ENCODE results near the gene OR2L5. TPM values are rescaled to one million over a fixed set of nuclear protein-coding genes. Genes with fewer than 3 reads are reported as not detected.

Gene OR2L5, protein sequence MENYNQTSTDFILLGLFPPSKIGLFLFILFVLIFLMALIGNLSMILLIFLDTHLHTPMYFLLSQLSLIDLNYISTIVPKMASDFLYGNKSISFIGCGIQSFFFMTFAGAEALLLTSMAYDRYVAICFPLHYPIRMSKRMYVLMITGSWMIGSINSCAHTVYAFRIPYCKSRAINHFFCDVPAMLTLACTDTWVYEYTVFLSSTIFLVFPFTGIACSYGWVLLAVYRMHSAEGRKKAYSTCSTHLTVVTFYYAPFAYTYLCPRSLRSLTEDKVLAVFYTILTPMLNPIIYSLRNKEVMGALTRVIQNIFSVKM
- total RNA-seq (under 1 TPM; 0.31 to 0.55 TPM), polyA plus RNA-seq (ENCODE audit: insufficient read depth, low read depth, low replicate concordance) (not detected)
- long read RNA-seq, donor 1, result 0 reads
- long read RNA-seq, donor 2, result 0 reads

- Histone ChIP-seq H3K9me3 (no peaks in the 10 kb centered on the region), H3K27me3 (no peaks in the 10 kb centered on the region), H3K4me1 (no peaks in the 10 kb centered on the region), H3K4me3 (no peak within 1 kb of the TSS), H3K36me3 (ENCODE audit: low read depth, missing control alignments) (no peaks in the 10 kb centered on the region), H3K27ac (no peak within 1 kb of the TSS)
- TF ChIP-seq, protein P1, sequence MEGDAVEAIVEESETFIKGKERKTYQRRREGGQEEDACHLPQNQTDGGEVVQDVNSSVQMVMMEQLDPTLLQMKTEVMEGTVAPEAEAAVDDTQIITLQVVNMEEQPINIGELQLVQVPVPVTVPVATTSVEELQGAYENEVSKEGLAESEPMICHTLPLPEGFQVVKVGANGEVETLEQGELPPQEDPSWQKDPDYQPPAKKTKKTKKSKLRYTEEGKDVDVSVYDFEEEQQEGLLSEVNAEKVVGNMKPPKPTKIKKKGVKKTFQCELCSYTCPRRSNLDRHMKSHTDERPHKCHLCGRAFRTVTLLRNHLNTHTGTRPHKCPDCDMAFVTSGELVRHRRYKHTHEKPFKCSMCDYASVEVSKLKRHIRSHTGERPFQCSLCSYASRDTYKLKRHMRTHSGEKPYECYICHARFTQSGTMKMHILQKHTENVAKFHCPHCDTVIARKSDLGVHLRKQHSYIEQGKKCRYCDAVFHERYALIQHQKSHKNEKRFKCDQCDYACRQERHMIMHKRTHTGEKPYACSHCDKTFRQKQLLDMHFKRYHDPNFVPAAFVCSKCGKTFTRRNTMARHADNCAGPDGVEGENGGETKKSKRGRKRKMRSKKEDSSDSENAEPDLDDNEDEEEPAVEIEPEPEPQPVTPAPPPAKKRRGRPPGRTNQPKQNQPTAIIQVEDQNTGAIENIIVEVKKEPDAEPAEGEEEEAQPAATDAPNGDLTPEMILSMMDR (IDR thresholded peaks at IDR 0.05), result no peak
- 88 to 89% methylated on average over 2 of the region's 2 CpGs for WGBS, 2 donors
- intact Hi-C loops (cut with DNase I; ENCODE audit: low total_unique reads), result no loop called here
- no peak for DNase-seq
Observed at GRCh38 chr1:248013229-248013710, at the start of gene OR2L5. TSS of gene OR2L5 (plus strand) at chr1:248013660. CDS start at chr1:248021948, 8,288 bp downstream.

- H3K9me3 ChIP-seq, result no peaks in the 10 kb centered on the region
Observed at GRCh38 chr1:247964933-247965332, 48.5 kb upstream of the OR2L5 start, which contains the start of gene OR2AK2. TSS of gene OR2AK2 (plus strand) at chr1:247965233. CDS start at chr1:247965377, 144 bp downstream.

DNA sequence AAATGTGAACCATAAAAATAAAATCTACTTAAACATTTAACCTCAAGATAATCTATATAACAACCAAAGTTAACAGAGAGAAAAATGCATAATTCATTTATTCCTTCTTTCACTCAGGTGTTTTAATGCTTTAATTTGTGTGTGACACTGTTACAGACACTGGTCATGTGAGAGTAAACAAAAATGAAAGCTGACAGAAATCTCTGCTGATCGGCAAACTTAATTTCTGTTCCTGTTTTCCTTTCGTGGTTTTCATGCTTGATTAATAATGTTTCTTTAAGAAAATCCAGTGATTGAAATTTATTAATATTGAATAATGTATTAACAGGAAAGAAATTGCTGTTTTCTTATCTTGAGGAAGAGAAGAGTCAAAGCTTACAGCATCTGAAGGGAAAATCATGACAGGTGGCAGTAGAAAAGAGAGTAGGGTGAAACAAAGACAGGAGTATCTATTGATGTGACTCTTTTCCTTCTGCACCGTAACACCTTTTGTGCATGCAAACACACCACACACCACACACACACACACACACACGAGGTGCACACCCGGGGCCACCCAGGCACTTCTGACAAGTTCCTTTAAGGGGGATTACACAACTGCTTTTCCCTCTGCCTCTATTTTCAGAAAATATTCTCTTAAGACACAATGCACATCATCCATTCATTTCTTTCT, 46.8 kb upstream of the OR2L5 start:
- Histone ChIP-seq H3K9me3 (no peaks in the 10 kb centered on the region), H3K27me3 (no peaks in the 10 kb centered on the region), H3K36me3 (ENCODE audit: low read depth, missing control alignments) (no peaks in the 10 kb centered on the region), H3K4me1 (no peaks in the 10 kb centered on the region), H3K4me3 (no peak overlapping the region), H3K27ac (no peak overlapping the region)
- DNase-seq, result no peak
- intact Hi-C loops (cut with DNase I; ENCODE audit: low total_unique reads), result no loop called here
- no peak for TF ChIP-seq POLR2A (IDR thresholded peaks at IDR 0.05)
- TF ChIP-seq, protein P1 (IDR thresholded peaks at IDR 0.05), result no peak
- 75 to 86% methylated on average over 5 of the region's 5 CpGs for WGBS, 2 donors

More at GRCh38 chr1:247964933-247965332, 48.5 kb upstream of the OR2L5 start, which contains the start of gene OR2AK2:
- no peaks in the 10 kb centered on the region for H3K27me3 ChIP-seq
- H3K36me3 ChIP-seq (ENCODE audit: low read depth, missing control alignments), result no peaks in the 10 kb centered on the region
- H3K4me3 ChIP-seq, result no peak within 1 kb of the TSS
- no peak within 1 kb of the TSS for H3K27ac ChIP-seq
- TF ChIP-seq, protein P1 (IDR thresholded peaks at IDR 0.05), result no peak
- TF ChIP-seq POLR2A (IDR thresholded peaks at IDR 0.05), result no peak
- 91 to 97% methylated on average over 2 of the region's 2 CpGs for WGBS, 2 donors
- DNase-seq, result no peak
- intact Hi-C loops (cut with DNase I; ENCODE audit: low total_unique reads), result no loop called here
- H3K4me1 ChIP-seq, result no peaks in the 10 kb centered on the region

GRCh38 chr1:247992986-247993385, 20.5 kb upstream of the OR2L5 start:
- DNase-seq, result no peak
- 66 to 68% methylated on average over 2 of the region's 2 CpGs for WGBS, 2 donors

More at GRCh38 chr1:247992986-247993385, 20.5 kb upstream of the OR2L5 start:
- H3K36me3 ChIP-seq (ENCODE audit: low read depth, missing control alignments), result no peaks in the 10 kb centered on the region
- intact Hi-C loops (cut with DNase I; ENCODE audit: low total_unique reads), result no loop called here
- H3K4me3 ChIP-seq, result no peak overlapping the region
- no peak overlapping the region for H3K27ac ChIP-seq
- H3K4me1 ChIP-seq, result no peaks in the 10 kb centered on the region
- no peaks in the 10 kb centered on the region for H3K9me3 ChIP-seq
- TF ChIP-seq POLR2A (IDR thresholded peaks at IDR 0.05), result no peak
- TF ChIP-seq, protein P1 (IDR thresholded peaks at IDR 0.05), result no peak
- no peaks in the 10 kb centered on the region for H3K27me3 ChIP-seq

All from testis (tissue), 5 donors.